GM15510 (cell line): ENCODE data around the gene PELI1.

ENCODE experiments used
- POLR2A ChIP-seq: IDR thresholded peaks from 3 replicates; pipeline ENCODE4 v1.6.1; 2011; ENCODE audit warnings: borderline replicate concordance; ENCODE audit not compliant: insufficient read length; ENCODE audit errors: extremely low read depth

PELI1 gene

GRCh38 chr2:64166637-64167420 is 22.6 kb upstream of the PELI1 start:
- TF ChIP-seq POLR2A = no peak

GRCh38 chr2:64166212-64166611 is 22.0 kb upstream of the PELI1 start:
- no peak for TF ChIP-seq POLR2A

GRCh38 chr2:64165706-64166105 is 21.5 kb upstream of the PELI1 start:
- no peak for TF ChIP-seq POLR2A

- no peak for TF ChIP-seq POLR2A
These were observed 20.4 kb upstream of the PELI1 start for GRCh38 chr2:64164629-64165028.

- no peak for TF ChIP-seq POLR2A
These were observed 18.3 kb upstream of the PELI1 start for GRCh38 chr2:64162516-64162915.

GRCh38 chr2:64157792-64158191 is 13.6 kb upstream of the PELI1 start:
- no peak for TF ChIP-seq POLR2A

GRCh38 chr2:64153811-64154210 is 9.6 kb upstream of the PELI1 start:
- TF ChIP-seq POLR2A = no peak

- no peak for TF ChIP-seq POLR2A
These were observed 7.3 kb upstream of the PELI1 start for GRCh38 chr2:64151476-64151875.

- TF ChIP-seq POLR2A = no peak
These were observed 1.5 kb upstream of the PELI1 start for GRCh38 chr2:64145714-64146113.

- TF ChIP-seq POLR2A = no peak
These were observed 899 bp upstream of the PELI1 start for GRCh38 chr2:64145119-64145518.

GRCh38 chr2:64143169-64144056 is 807 bp downstream of the PELI1 start:
- no peak for TF ChIP-seq POLR2A

GRCh38 chr2:64142741-64143168 is 1.5 kb downstream of the PELI1 start:
- TF ChIP-seq POLR2A = peak; percentile 26

GRCh38 chr2:64141674-64142405 is 2.4 kb downstream of the PELI1 start:
- TF ChIP-seq POLR2A = no peak

GRCh38 chr2:64140665-64141200 is 3.5 kb downstream of the PELI1 start:
- no peak for TF ChIP-seq POLR2A

GRCh38 chr2:64139956-64140355 is 4.3 kb downstream of the PELI1 start:
- no peak for TF ChIP-seq POLR2A
